GM19193 (cell line): ENCODE results near the gene LPCAT1.

Source experiments
- POLR2A ChIP-seq: IDR thresholded peaks from 4 replicates; pipeline ENCODE4 v1.6.1; 2011; ENCODE audit not compliant: insufficient read depth, insufficient read length; ENCODE audit errors: extremely low read depth

Gene LPCAT1

GRCh38 chr5:1431896-1432295 lies 91.9 kb downstream of the LPCAT1 start:
- TF ChIP-seq POLR2A: no peak

GRCh38 chr5:1431021-1431811 lies 92.5 kb downstream of the LPCAT1 start:
- TF ChIP-seq POLR2A: no peak

GRCh38 chr5:1430121-1430795 lies 93.5 kb downstream of the LPCAT1 start:
- TF ChIP-seq POLR2A: no peak

GRCh38 chr5:1429496-1429895 lies 94.3 kb downstream of the LPCAT1 start:
- no peak for TF ChIP-seq POLR2A

- no peak for TF ChIP-seq POLR2A
Observed at GRCh38 chr5:1429066-1429465, 94.7 kb downstream of the LPCAT1 start.

GRCh38 chr5:1428107-1428506 lies 95.7 kb downstream of the LPCAT1 start:
- TF ChIP-seq POLR2A: no peak

GRCh38 chr5:1424716-1425115 lies 99.0 kb downstream of the LPCAT1 start:
- TF ChIP-seq POLR2A: no peak

- TF ChIP-seq POLR2A: no peak
Observed at GRCh38 chr5:1423901-1424603, 99.7 kb downstream of the LPCAT1 start.

- TF ChIP-seq POLR2A: no peak
Observed at GRCh38 chr5:1421521-1422341, 102.0 kb downstream of the LPCAT1 start.

- no peak for TF ChIP-seq POLR2A
Observed at GRCh38 chr5:1420211-1421195, 103.3 kb downstream of the LPCAT1 start.

- TF ChIP-seq POLR2A: no peak
Observed at GRCh38 chr5:1419476-1420210, 104.1 kb downstream of the LPCAT1 start.

GRCh38 chr5:1418921-1419280 lies 104.9 kb downstream of the LPCAT1 start:
- no peak for TF ChIP-seq POLR2A
